Stimulated activated CD4-positive, alpha-beta T cell treated with anti-CD3 and anti-CD28 coated beads, Interleukin-4, amount 100 ng/mL, for 4 hours (primary cell): ENCODE measurements around the gene PON3.

ENCODE experiments used
- DNase-seq, 2 experiments: peaks; one replicate each; pipeline ENCODE4 v3.0.0-alpha.2; 2020

Gene PON3

DNA sequence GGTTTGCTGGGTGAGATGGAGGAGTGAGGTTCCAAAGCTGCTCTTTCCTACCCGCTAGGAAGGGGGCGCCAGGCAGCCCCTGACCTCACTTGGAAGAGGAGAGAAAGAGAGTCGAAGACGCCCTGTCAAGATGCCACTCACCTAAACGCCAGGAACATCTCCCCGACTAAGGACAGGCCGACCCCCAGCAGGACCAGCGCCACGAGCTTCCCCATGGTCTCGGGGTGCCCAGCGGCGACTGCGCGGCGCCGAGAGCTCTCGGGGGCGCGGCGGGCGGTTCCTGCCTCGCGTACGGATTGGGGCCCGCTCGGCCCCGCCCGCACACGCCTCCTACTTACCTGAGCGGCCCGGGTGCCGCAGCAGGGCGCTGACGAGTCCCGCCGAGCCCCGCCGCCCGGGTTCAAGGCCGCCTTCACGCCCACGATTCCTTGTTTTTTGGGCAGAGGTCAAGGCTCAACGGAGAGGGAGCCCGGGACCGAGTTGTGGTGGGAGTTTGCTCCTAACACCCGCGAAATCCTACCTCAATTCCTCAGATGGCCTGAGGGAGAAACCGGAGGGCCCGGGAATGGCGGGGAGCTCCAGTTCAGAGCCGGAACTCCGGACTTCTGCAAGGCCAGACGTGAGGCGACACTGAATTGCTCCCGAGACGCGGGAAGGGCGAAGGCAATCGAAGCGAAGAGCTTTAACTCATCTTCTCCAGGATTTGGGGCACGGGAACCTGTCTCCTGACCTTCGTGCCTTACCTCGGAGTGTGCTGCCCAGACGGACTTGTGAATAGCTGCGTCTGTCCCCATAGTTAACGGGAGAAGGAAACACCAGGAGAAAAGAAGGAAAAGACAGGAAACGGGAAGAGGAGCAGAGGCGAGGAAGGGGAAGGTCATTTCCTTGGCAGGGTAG lies at the start of gene PON3:
Gene PON3 (minus strand): TSS at position 240 of the 897 bp plus-strand sequence. CDS start 25 bp downstream, at position 215.
- peak in 1 of 2 experiments; percentile 3 for DNase-seq

DNA sequence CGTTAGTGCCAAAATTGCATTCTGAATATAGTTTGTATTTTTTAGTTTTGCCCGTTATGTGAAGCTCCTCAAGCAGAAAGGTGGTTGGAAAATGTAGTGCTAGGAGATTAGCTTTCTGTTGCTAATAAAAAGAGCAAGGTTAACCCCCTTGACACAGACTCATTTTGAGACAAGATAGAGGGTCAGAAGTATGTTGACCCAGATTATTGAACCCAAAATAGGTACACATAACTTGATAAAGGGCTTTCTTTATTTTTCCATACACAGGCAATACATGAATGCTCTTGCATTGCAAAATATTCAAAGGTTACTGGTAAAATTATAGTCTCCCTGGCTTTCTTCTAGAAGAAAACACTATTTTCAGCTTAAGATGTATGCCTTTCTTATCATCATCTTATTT lies 48.6 kb upstream of the PON3 start:
- no peak for DNase-seq

DNA sequence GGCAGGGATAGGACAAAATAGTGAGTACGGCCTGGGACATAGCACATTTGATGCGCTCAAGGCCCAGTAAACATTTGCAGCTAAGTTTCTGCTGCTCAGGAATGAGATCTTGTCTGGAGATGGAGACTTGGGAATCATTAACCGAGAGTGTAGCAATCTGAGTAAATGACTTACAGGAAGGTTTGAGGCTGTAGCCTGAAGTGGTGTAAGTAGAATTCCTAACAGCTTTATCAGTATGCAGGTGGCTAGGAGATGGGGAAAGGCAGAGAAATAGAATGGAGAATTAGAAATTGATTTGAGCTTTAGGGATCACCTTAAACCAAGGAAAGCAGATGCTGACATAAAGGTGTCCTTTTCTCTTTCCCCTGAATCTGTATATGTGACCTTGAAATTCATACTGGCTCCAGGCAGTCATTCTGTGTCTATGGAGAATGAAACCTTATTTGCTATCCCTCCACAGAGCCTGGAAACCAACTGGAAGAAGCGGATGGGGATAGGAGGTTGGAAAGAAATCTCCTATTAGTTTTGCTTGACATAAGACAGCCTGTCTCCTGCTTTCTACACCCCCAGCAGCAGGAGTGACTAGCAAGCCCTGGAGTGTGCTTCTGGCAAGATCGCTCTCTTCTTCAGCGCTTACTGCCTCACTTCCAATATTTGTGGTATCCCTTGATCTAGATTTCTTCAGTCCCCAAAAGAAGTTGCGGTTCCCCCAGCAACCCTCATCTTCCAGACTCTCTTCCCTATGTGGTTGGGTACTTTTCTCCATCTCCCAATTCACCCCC lies 45.1 kb upstream of the PON3 start:
- DNase-seq = no peak

DNA sequence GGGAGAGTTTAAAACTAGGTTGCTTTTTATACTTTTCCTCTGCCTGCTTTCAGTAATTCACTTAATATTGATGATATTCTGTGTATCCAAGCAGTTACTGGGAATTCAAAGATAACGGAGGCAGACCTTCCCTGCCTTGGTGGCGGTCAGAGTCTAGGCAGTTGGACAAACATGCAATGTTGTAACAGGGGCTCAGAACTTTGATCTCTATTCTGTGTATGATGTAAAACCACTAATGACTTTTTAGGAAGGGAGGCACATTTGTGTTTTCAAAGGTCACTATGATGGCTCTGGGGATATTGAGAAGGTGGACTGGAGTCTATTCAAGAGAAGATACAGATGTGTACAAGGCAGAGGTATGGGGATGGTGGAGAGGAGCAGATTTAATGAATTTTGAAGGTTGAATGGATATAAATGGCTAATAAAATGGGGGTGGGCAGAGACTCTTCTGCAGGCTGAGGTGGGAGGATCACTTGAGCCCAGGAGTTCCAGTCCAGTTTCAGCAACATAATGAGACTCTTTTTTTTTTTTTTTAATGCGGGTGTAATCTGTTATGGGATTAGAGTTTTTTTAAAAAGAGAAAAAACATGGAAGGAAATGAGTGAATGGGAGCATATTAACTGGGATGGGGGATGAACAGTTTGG lies 44.3 kb upstream of the PON3 start:
- no peak for DNase-seq

DNA sequence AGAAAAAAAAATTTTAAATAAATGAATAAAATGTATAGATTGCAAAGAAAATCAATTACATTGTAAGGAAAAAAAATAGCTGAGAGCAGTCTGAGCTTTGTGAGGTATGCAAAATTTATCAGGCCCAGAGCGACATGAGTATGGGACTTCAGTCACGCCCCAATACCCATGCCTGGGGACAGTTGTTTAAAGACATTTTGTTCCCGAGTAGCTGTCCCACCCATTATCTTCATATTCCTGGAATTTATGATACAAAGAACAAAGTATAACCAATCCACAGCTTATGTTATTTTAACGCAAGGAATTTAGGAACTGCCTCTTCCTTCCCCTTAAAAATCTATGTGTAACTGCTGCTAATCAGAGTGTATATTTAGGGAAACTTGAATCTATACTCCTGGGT lies 40.2 kb upstream of the PON3 start:
- DNase-seq = no peak

DNA sequence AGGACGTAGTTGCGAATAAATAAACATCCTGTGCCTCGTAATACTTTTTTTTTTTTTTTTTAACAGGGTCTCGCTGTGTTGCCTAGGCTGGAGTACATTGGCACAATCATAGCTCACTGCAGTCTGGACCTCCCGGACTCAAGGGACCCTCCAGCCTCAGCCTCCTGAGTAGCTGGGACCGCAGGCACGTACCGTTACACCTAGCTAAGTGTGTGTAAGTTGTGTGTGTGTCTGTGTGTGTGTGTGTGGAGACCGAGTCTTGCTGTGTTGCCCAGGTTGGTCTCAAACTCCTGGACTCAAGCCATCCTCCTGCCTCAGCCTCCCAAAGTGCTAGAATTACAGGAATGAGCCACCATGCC lies 39.2 kb upstream of the PON3 start:
- DNase-seq = no peak

DNA sequence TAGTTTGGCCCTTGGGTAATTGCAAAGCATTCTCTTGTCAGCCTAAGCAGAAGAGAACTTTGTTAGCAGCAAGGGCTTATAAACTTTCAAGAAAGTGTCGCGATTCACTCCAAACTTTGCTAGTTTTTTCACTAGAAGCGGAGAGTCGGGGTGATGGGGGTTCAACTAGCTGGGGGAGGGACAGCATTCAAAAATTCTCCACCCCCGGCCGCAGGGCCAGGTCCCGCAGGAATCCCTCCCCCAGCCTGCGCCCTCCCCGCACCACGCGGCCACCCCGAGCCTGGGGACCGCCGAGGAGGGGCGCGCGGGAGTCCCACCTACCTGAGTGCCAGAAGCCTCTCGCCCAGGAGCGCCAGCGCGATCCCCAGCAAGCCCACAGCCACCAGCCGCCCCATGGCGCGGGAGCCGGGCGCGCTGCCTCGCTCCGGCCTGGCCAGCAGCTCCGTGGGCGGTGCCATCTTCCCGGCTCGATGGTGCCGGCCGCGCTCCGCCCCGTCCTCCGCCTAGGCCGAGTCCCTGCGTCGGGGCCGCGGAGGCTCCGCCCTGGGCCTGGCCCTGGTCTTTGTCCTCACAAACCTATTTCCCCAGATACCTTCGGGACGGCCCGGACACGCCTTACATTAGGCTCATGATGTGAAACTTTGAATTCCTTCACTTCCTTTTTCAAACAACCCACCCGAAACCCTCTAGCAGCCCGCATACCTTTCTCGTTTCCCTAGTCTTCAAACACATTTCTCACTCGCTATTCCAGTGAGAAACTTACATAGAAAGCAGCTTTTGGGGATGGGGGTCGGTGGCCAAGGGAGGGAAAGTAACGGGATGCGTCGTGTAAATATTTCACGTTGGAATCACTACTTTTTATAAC lies 38.6 kb upstream of the PON3 start, which contains the start of gene PON2:
Gene PON2 (minus strand): TSS at position 472 of the 865 bp plus-strand sequence. CDS start 77 bp downstream, at position 395.
- DNase-seq = peak; percentile 9 to 24

DNA sequence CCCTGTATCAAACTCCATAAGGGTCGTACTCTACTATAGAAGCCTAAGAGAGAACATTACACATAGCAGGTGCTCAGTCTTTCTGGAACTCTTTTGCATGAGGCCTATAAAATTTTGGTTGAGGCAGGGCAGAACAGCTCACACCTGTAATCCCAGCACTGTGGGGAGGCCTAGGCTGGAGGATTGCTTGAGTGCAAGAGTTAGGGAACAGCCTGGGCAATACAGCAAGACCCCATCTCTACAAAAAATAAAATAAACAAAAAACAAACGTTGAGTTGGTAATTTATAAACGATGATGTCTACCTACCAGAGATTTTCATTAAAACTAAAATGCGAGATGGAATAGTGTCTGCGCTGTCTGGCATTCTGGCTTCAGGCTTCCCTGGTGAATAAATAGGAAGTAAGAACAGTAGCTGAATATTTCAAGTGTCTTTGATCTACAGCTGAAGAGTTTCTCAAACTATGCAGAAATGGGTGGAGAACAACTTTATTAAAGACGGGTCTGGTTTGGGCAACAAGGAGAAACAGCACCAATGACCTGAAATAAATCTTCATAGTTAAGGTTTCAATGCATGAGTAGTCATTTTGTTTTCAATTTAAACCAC lies 37.9 kb upstream of the PON3 start:
- no peak for DNase-seq

DNA sequence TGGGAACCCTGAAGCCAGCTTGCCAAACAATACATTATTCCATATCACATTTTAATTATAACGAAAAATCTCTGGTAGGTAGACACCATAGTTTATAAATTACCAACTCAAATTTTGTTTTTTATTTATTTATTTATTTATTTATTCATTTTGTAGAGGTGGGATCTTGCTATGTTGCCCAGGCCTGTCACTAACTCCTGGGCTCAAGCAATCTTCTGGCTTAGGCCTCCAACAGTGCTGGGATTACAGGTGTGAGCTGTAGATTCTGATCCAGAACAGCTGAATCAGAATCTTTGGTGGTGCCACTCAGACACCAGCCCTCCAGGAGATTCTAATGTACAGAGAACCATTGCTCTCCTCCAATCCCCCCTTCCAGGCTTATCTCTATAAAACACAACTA lies 37.0 kb upstream of the PON3 start:
- no peak for DNase-seq

DNA sequence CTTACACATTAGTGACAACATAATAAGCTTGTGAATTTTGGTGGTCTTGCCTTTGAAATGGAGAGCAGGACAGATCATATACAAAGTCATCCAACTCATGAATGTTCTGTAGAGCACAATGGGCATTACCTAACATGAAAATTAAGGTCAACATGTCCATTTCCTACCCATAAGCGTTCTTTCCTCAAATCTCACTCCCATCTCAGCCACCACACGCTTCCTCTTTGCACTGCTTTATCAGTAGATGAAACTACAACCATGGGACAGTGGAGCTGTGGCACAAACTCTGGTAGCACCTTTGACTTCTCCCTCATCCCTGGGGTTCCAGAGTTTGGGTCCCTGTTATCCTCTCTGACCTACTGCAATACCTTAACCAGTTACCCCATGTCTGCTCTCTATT lies 36.4 kb upstream of the PON3 start:
- DNase-seq = no peak

DNA sequence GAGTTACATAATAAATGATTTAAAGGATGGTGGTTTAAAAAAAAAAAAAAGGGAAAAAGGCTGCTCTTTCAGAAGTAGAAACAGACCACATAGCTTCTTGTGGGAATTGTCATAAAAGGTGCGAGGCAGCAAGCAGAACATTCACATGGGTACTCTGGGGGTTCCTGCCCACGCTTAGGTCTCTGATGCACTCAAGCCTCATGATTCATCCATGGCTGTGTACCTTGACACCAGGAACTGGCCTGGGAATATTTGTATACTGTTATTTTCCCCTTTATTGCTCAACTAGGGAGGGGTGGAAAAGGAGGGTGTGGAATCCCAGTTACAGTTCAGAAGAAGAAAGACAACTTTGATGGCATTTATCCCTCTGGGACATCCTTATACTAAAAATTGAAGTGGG lies 34.7 kb upstream of the PON3 start:
- DNase-seq = no peak

DNA sequence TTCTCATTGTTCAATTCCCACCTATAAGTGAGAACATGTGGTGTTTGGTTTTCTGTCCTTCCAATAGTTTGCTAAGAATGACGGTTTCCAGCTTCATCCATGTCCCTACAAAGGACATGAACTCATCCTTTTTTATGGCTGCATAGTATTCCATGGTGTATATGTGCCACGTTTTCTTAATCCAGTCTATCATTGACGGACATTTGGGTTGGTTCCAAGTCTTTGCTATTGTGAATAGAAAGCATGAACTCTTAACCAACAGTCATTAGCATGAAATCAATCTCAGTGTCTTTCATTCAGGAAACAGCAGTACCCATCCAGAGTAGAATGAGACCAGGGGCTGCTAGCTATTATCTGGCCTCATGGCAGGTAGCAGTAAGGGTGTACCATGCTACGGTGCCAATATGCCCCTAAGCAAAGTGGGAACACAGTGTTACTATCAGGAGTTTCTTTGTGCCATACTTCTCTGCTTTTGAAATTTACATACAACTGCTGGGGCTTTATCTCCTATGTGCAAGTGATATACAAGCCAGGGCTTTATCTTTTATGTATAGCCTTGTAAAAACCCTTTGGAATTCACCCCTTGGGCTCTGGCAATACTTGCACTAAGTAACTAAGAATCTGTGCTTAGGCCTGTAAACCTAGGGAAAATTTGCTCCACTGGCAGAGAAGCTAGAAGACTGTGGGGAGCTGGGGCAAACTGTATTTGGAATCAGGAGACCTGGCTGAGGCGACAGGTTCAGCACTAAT lies 33.2 kb upstream of the PON3 start:
- no peak for DNase-seq

DNA sequence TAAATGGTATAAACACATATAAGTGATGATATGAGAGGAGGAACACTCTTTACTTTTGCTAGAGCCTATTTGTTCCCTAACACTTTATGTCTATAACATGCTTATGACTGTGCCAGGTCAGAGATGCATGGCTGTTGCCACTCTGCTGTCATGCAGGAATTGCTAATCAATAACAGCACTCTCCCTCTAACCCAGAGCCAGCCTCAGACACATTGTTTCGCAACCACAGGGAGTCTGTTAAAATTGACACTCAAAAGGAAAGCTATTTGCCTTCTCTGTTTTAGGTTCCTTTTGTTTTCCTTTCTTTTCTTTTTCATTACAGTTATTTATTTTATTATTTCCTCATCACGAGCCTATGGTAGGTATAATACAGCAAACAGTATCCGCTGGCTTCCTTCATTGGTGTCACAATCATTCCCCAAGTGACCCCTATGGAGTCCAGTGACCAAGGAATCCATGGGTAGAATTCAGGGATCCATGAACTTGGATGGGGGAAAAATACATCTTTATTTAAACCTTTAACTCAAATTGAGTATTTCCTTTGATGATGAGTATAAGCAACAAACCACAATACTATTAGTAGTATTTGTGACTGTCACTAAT lies 31.8 kb upstream of the PON3 start:
- no peak for DNase-seq

DNA sequence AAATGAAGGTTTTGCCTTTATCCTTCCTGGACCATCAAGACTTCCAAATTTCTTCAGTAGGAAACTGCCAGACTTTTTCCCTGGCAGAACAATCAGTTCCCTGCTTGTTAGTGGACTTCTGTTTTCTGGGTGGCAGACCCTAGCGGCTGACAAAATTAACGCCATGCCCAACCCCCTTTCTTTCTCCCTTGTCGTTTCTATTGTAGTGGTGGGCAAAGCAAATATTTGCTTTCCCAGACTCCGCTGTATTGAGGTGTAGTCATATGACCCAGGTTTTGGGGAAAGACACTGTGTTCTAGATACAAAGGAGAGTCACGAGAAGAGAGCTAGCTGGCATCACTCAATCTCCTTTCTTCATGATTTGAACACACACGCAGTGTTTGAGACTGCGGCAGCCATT lies 31.0 kb upstream of the PON3 start:
- DNase-seq = no peak

DNA sequence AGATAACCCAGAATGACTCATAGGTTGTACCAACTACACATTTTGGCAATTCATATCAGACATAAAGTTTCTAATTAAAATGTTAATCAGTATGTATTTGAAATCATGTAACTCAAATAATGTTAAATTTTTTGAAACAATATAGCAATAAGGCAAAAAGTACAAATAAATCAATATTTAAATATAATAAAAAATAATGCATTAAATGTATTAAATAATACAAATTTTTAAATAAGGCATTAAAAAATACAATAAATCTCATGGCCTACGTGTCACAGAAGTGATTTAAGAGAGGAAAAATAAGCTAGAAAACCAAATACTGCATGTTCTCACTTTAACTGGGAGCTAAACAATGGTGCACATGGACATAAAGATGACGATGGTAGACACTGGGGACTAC lies 29.5 kb upstream of the PON3 start:
- no peak for DNase-seq

DNA sequence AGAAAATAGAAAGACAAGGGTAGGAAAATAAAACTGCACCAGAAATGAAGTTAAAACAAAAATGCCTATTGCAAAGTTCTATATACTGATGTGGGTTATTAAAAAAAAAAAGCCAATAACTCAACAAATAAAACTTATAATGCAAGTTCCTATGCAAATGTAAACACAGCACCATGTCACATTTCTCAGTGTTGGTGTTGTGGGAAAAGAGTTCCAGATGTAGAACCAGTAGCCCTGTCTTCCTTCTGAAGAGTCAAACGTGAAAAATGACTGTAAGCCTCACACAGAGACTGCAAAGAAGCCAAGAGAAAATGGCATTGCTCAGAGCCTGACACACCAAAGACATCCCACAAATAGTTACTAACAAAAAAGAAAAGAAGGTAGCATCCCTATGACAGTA lies 28.5 kb upstream of the PON3 start:
- DNase-seq = no peak

DNA sequence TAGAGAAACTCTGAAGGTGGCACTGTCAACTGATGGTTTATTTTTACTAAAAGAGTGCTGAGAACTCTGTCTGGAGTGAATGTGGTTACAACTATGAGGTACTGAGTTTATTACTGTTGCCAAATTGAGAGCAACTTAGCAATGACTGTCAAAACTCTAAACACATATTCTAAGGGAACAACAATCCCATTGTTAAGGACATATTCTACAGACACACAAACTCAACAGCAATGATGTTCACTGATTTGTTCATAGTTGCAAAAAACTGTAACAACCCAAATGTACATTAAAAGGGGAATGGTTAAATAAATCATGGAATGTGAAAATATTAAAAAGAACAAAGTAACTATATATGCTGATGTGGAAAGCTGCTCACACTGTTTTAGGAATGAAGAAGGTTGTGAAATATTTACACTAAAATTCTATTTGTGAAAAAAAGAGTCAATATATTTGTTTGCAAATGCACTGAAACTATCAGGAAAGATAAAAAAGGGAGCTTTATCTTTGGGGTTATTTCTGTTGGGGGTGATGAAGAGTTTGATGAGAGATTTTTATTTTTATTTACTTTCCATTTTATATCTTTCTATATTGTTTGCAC lies 25.8 kb upstream of the PON3 start:
- no peak for DNase-seq

DNA sequence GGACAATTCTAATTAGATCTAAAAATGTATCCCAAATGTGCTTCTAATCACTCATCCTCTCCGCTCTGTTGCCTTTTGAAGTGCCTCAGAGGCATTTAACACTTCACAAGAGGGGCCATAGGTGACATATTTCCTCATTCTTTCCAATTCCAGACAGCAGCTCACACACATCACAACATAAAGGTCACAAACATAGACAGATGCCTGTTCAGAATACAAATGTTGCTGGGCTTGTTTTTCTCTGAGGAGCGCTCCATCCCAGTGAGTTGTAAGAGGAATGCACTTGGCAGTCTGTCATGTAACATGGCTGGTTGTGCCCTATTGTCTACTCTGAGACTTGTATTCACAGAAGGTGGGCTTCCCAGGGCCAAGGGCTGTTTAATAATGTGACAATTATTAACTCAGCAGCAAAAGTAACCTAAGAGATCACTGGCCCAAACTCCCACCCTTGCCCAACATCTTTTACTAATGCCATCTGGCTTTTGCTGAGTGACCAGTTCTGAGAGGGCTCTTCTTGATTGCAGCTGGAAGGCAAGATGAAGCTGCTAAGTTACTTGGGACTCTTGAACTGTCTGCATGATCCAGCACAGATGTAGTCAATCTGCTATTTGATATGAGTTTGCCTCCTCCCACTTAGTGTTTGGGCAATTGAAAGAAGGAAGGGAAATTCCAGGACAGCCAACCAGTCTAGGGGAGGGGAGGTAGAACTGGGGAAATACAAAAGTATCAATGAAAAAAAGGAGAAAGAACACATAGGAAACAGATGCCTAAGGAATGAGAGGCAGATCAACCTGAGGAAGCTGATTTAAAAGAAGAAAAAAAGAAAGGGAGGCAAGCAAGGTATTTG lies 25.0 kb upstream of the PON3 start:
- no peak for DNase-seq

DNA sequence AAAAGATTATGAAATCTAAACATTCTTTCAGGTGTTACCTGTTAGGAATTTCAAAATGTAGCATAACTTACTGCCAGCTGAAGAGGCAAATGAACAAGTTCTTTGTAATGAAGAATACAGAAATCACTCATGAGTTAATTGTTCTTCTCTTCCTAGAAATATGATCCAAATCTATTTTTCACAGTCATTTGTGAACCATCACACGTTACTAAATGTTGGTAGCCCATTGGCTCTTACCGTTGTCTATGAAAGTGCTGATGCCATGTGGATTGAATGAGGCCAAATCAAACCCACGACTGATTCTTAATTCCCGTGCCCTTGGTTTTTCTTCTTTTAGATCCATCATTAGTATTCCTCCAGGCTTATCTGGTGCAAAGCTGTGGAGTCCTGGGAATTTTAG lies 15.9 kb upstream of the PON3 start:
- no peak for DNase-seq

DNA sequence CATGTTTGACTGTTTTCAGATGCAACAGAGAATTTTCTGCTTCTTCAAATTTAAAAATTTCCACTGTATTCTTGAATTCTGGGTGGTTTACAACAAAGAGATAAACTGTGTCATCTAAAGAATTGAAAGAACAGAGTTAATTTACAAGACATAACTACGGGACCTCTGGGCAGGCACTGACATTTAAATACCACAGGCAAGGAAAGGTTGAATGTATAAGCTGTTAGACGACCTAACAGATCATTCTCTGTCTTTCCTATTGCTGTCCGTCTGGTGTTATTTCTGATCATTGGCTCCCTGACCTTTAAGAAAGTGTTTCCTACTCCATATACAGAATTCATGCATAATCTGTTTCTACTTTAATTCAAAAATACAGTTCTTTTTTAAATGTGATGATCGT lies 15.5 kb upstream of the PON3 start:
- DNase-seq = no peak
